Skin epidermis (tissue), 12 donors: Measurements from ENCODE around the gene GLT6D1.

Source experiments
- H3K27ac ChIP-seq, 21 experiments: fragments of 200-600 bp; sonication (generic) in 11 of 21; one replicate each; pipeline ENCODE4 v1.5.0; 2020; ENCODE audit warnings: mild to moderate bottlenecking in 3 of 21, inconsistent platforms in 2 of 21, moderate library complexity in 2 of 21
- H3K4me3 ChIP-seq, 7 experiments: fragments of 200-600 bp; sonication (generic) in 2 of 7; one replicate each; pipeline ENCODE4 v1.5.0; 2020; ENCODE audit warnings: inconsistent platforms in 2 of 7, mild to moderate bottlenecking in 2 of 7, moderate library complexity in 1 of 7

GLT6D1 gene

GRCh38 chr9:135666534-135667462 is 27.5 kb upstream of the GLT6D1 start:
- Histone ChIP-seq H3K27ac (no peak overlapping the region), H3K4me3 (no peak overlapping the region)

- Histone ChIP-seq H3K4me3 (no peak overlapping the region), H3K27ac (no peak overlapping the region)
Measured at GRCh38 chr9:135665795-135666189, 26.5 kb upstream of the GLT6D1 start.

- no peak overlapping the region for H3K27ac ChIP-seq
- H3K4me3 ChIP-seq, result no peak overlapping the region
Measured at GRCh38 chr9:135664801-135665794, 25.8 kb upstream of the GLT6D1 start.

- H3K27ac ChIP-seq, result no peak overlapping the region
- H3K4me3 ChIP-seq, result no peak overlapping the region
Measured at GRCh38 chr9:135664266-135664665, 24.9 kb upstream of the GLT6D1 start.

- H3K4me3 ChIP-seq, result no peak overlapping the region
- H3K27ac ChIP-seq, result no peak overlapping the region
Measured at GRCh38 chr9:135663857-135664256, 24.5 kb upstream of the GLT6D1 start.

GRCh38 chr9:135663451-135663770 is 24.1 kb upstream of the GLT6D1 start:
- no peak overlapping the region for H3K4me3 ChIP-seq
- no peak overlapping the region for H3K27ac ChIP-seq

- no peak within 1 kb of the TSS for H3K4me3 ChIP-seq
- no peak within 1 kb of the TSS for H3K27ac ChIP-seq
Measured at GRCh38 chr9:135662758-135663450, 23.6 kb upstream of the GLT6D1 start, which contains the start of gene LCN9. Gene LCN9, plus strand, starts transcription at chr9:135663309. Its CDS starts 13 bp downstream, at chr9:135663322.

- no peak overlapping the region for H3K27ac ChIP-seq
- H3K4me3 ChIP-seq, result no peak overlapping the region
Measured at GRCh38 chr9:135661816-135662560, 22.6 kb upstream of the GLT6D1 start.

- H3K4me3 ChIP-seq, result no peak overlapping the region
- no peak overlapping the region for H3K27ac ChIP-seq
Measured at GRCh38 chr9:135660407-135660806, 21.1 kb upstream of the GLT6D1 start.

GRCh38 chr9:135659252-135659651 is 19.9 kb upstream of the GLT6D1 start:
- H3K4me3 ChIP-seq, result no peak overlapping the region
- no peak overlapping the region for H3K27ac ChIP-seq

GRCh38 chr9:135657416-135657815 is 18.1 kb upstream of the GLT6D1 start:
- no peak overlapping the region for H3K4me3 ChIP-seq

GRCh38 chr9:135655317-135655716 is 16.0 kb upstream of the GLT6D1 start:
- H3K4me3 ChIP-seq, result no peak overlapping the region
- no peak overlapping the region for H3K27ac ChIP-seq

More at GRCh38 chr9:135657416-135657815, 18.1 kb upstream of the GLT6D1 start:
- no peak overlapping the region for H3K27ac ChIP-seq

GRCh38 chr9:135650408-135650807 is 11.1 kb upstream of the GLT6D1 start:
- H3K4me3 ChIP-seq, result no peak overlapping the region
- no peak overlapping the region for H3K27ac ChIP-seq

- Histone ChIP-seq H3K27ac (no peak overlapping the region), H3K4me3 (no peak overlapping the region)
Measured at GRCh38 chr9:135649508-135649907, 10.2 kb upstream of the GLT6D1 start.

GRCh38 chr9:135648494-135649410 is 9.4 kb upstream of the GLT6D1 start:
- H3K4me3 ChIP-seq, result no peak overlapping the region

GRCh38 chr9:135647884-135648283 is 8.5 kb upstream of the GLT6D1 start:
- no peak overlapping the region for H3K27ac ChIP-seq
- H3K4me3 ChIP-seq, result no peak overlapping the region

More at GRCh38 chr9:135648494-135649410, 9.4 kb upstream of the GLT6D1 start:
- no peak overlapping the region for H3K27ac ChIP-seq

GRCh38 chr9:135644631-135645218 is 5.4 kb upstream of the GLT6D1 start:
- H3K4me3 ChIP-seq, result no peak overlapping the region
- H3K27ac ChIP-seq, result no peak overlapping the region

- Histone ChIP-seq H3K4me3 (no peak overlapping the region), H3K27ac (no peak overlapping the region)
Measured at GRCh38 chr9:135641745-135642144, 2.4 kb upstream of the GLT6D1 start.
